ENCODE measurements around the gene SLPI. TPM values are rescaled to one million over a fixed set of nuclear protein-coding genes. Genes with fewer than 3 reads are reported as not detected.

SLPI gene
- 9.1 and 13.5 TPM in 2 replicates for total RNA-seq (2014; rRNA removed; shearing (Covaris generic))

- peak; percentile 88 for DNase-seq (ENCODE audit: low spot score)
These were observed at the start of gene SLPI for GRCh38 chr20:45254383-45255262. TSS of gene SLPI (minus strand) at chr20:45254564. CDS start at chr20:45254543, 21 bp downstream.

GRCh38 chr20:45303586-45304463 is 49.5 kb upstream of the SLPI start:
- no peak for DNase-seq (ENCODE audit: low spot score)

GRCh38 chr20:45301824-45302271 is 47.5 kb upstream of the SLPI start:
- DNase-seq (ENCODE audit: low spot score) = no peak

GRCh38 chr20:45300961-45301360 is 46.6 kb upstream of the SLPI start:
- peak; percentile 66 for DNase-seq (ENCODE audit: low spot score)

- DNase-seq (ENCODE audit: low spot score) = no peak
These were observed 45.4 kb upstream of the SLPI start for GRCh38 chr20:45299786-45300185.

GRCh38 chr20:45297786-45298497 is 43.6 kb upstream of the SLPI start:
- no peak for DNase-seq (ENCODE audit: low spot score)

- no peak for DNase-seq (ENCODE audit: low spot score)
These were observed 40.3 kb upstream of the SLPI start for GRCh38 chr20:45294659-45295058.

GRCh38 chr20:45294003-45294368 is 39.6 kb upstream of the SLPI start:
- DNase-seq (ENCODE audit: low spot score) = no peak

GRCh38 chr20:45293041-45294002 is 39.0 kb upstream of the SLPI start:
- DNase-seq (ENCODE audit: low spot score) = peak; percentile 92

- DNase-seq (ENCODE audit: low spot score) = no peak
These were observed 38.0 kb upstream of the SLPI start for GRCh38 chr20:45292343-45292742.

GRCh38 chr20:45291526-45291925 is 37.2 kb upstream of the SLPI start:
- no peak for DNase-seq (ENCODE audit: low spot score)

- peak; percentile 99 for DNase-seq (ENCODE audit: low spot score)
These were observed 36.5 kb upstream of the SLPI start for GRCh38 chr20:45290677-45291355.

- DNase-seq (ENCODE audit: low spot score) = no peak
These were observed 35.7 kb upstream of the SLPI start for GRCh38 chr20:45289942-45290676.

GRCh38 chr20:45288860-45289259 is 34.5 kb upstream of the SLPI start:
- DNase-seq (ENCODE audit: low spot score) = no peak

GRCh38 chr20:45288376-45288775 is 34.0 kb upstream of the SLPI start:
- no peak for DNase-seq (ENCODE audit: low spot score)

GRCh38 chr20:45283551-45284057 is 29.2 kb upstream of the SLPI start:
- DNase-seq (ENCODE audit: low spot score) = no peak

- DNase-seq (ENCODE audit: low spot score) = no peak
These were observed 28.6 kb upstream of the SLPI start for GRCh38 chr20:45282700-45283550.

- DNase-seq (ENCODE audit: low spot score) = no peak
These were observed 25.6 kb upstream of the SLPI start for GRCh38 chr20:45279992-45280391.
